K562 (cell line): ENCODE measurements around the gene SMAP2. TPM values are rescaled to one million over a fixed set of nuclear protein-coding genes. Genes with fewer than 3 reads are reported as not detected.

ENCODE experiments used
- CTBP1 ChIP-seq: fragments of 450-650 bp; IDR thresholded peaks from 2 replicates; pipeline ENCODE4 v1.6.1; 2016; ENCODE audit warnings: borderline replicate concordance
- DACH1 ChIP-seq: fragments of 450-650 bp; IDR thresholded peaks from 2 replicates; pipeline ENCODE4 v1.6.1; 2018; ENCODE audit not compliant: partially characterized antibody
- EHMT2 ChIP-seq: fragments of 450-650 bp; IDR thresholded peaks from 2 replicates; pipeline ENCODE4 v1.6.1; 2018; ENCODE audit warnings: antibody characterized with exemption
- GABPB2 ChIP-seq: fragments of 250-450 bp; sonication (Bioruptor Pico); conservative IDR thresholded peaks from 2 replicates; pipeline ENCODE4 v1.5.1; 2021; ENCODE audit warnings: mild to moderate bottlenecking
- HDAC8 ChIP-seq: fragments of 450-650 bp; IDR thresholded peaks from 2 replicates; pipeline ENCODE4 v1.6.1; 2016; ENCODE audit warnings: mild to moderate bottlenecking, missing genetic modification characterization, moderate library complexity, missing compliant biosample characterization
- HMG20B ChIP-seq: fragments of 250-450 bp; sonication (Bioruptor Pico); IDR thresholded peaks from 2 replicates; pipeline ENCODE4 v1.5.0; 2021; ENCODE audit warnings: mild to moderate bottlenecking
- MTA3 ChIP-seq: fragments of 450-650 bp; formaldehyde crosslinking; IDR thresholded peaks from 2 replicates; pipeline ENCODE4 v1.6.1; 2017; ENCODE audit warnings: mild to moderate bottlenecking, borderline replicate concordance
- NFATC3 ChIP-seq: fragments of 450-650 bp; IDR thresholded peaks from 2 replicates; pipeline ENCODE4 v1.6.1; 2017; ENCODE audit warnings: mild to moderate bottlenecking
- PHB2 ChIP-seq: fragments of 450-650 bp; IDR thresholded peaks from 2 replicates; pipeline ENCODE4 v1.6.1; 2017; ENCODE audit warnings: low read depth
- PHF20 ChIP-seq: fragments of 450-650 bp; IDR thresholded peaks from 2 replicates; pipeline ENCODE4 v1.6.1; 2018; ENCODE audit not compliant: partially characterized antibody
- POLR2G ChIP-seq: fragments of 200-400 bp; formaldehyde crosslinking; IDR thresholded peaks from 2 replicates; pipeline ENCODE4 v1.6.1; 2017; ENCODE audit warnings: low read depth, mild to moderate bottlenecking, antibody characterized with exemption, low read length, moderate library complexity
- RBBP5 ChIP-seq: fragments of 200-600 bp; sonication (generic); IDR thresholded peaks from 2 replicates; pipeline ENCODE4 v1.6.1; 2012; ENCODE audit warnings: borderline replicate concordance, mild to moderate bottlenecking, low read length, control low read depth, inconsistent platforms; ENCODE audit not compliant: insufficient read depth, poor library complexity, severe bottlenecking
- TEAD1 ChIP-seq, 2 experiments: fragments of 450-650 bp in 1 of 2; sonication (generic) in 1 of 2; formaldehyde crosslinking; IDR thresholded peaks; 2 replicates each; pipeline versions ENCODE4 v1.4.0 to v1.8.0; 2020 to 2022; ENCODE audit warnings: mild to moderate bottlenecking in 2 of 2, missing genetic modification reagents in 1 of 2
- ZNF766 ChIP-seq: fragments of 200-800 bp; sonication (Bioruptor generic); conservative IDR thresholded peaks from 2 replicates; pipeline ENCODE4 v1.6.1; 2016; ENCODE audit warnings: missing genetic modification characterization, missing compliant biosample characterization
- polyA plus RNA-seq, 8 experiments: library from polyadenylated mRNA; depleted of rRNA in 4 of 8; stranded (reverse) in 5 of 8; unstranded in 3 of 8; fragments of >200 nt; fragmentation: Nextera tagmentation in 2 of 8; fragmentation: Illumina TruSeq in 1 of 8; extraction: Ambion mirVana in 2 of 8; extraction: Trizol in 1 of 8; gene quantifications; 2 replicates each; pipeline versions ENCODE4 v1.2.1 to v1.2.3, GENCODE V29; 2011 to 2014; ENCODE audit warnings: inconsistent platforms in 1 of 8, missing spikeins in 1 of 8
- total RNA-seq, 7 experiments: library from RNA; depleted of rRNA in 6 of 7; stranded (reverse); fragments of >200 nt in 6 of 7; fragmentation: Illumina TruSeq in 2 of 7; extraction: Trizol in 2 of 7; gene quantifications; 2 replicates each; pipeline versions ENCODE4 v1.2.1 to v1.2.3, GENCODE V29; 2011 to 2021; ENCODE audit warnings: low replicate concordance in 1 of 7
- TF ChIP-seq, protein P1 (sequence below), 2 experiments: fragments of 450-650 bp; formaldehyde crosslinking in 1 of 2; IDR thresholded peaks; 2 replicates each; pipeline versions ENCODE4 v1.4.0 to v1.6.1; 2014 to 2020; ENCODE audit warnings: mild to moderate bottlenecking in 2 of 2, borderline replicate concordance in 1 of 2, low read depth in 1 of 2
- TF ChIP-seq, protein P2 (sequence below): fragments of 250-450 bp; sonication (Bioruptor Pico); IDR thresholded peaks from 2 replicates; pipeline ENCODE4 v1.5.0; 2020; ENCODE audit warnings: mild to moderate bottlenecking, borderline replicate concordance
- TF ChIP-seq, protein P3 (sequence below): sonication (generic); formaldehyde crosslinking; IDR thresholded peaks from 2 replicates; pipeline ENCODE4 v1.9.0; 2022; ENCODE audit warnings: mild to moderate bottlenecking, missing genetic modification reagents

SMAP2 gene
- total and polyA plus RNA-seq, 9 of the 15 experiments (the other 6 are each of a cell fraction or from before 2014, with no cell fraction given), result 38.7 to 212 (median 94.1) TPM

- TF ChIP-seq, protein P1, sequence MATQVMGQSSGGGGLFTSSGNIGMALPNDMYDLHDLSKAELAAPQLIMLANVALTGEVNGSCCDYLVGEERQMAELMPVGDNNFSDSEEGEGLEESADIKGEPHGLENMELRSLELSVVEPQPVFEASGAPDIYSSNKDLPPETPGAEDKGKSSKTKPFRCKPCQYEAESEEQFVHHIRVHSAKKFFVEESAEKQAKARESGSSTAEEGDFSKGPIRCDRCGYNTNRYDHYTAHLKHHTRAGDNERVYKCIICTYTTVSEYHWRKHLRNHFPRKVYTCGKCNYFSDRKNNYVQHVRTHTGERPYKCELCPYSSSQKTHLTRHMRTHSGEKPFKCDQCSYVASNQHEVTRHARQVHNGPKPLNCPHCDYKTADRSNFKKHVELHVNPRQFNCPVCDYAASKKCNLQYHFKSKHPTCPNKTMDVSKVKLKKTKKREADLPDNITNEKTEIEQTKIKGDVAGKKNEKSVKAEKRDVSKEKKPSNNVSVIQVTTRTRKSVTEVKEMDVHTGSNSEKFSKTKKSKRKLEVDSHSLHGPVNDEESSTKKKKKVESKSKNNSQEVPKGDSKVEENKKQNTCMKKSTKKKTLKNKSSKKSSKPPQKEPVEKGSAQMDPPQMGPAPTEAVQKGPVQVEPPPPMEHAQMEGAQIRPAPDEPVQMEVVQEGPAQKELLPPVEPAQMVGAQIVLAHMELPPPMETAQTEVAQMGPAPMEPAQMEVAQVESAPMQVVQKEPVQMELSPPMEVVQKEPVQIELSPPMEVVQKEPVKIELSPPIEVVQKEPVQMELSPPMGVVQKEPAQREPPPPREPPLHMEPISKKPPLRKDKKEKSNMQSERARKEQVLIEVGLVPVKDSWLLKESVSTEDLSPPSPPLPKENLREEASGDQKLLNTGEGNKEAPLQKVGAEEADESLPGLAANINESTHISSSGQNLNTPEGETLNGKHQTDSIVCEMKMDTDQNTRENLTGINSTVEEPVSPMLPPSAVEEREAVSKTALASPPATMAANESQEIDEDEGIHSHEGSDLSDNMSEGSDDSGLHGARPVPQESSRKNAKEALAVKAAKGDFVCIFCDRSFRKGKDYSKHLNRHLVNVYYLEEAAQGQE (IDR thresholded peaks at IDR 0.05; ENCODE audit: borderline replicate concordance), result peak; percentile 14; the same call in 1 of the 2 replicates
- TF ChIP-seq, protein P1 (CRISPR knock-in tag; IDR thresholded peaks at IDR 0.05; ENCODE audit: low read depth), result no peak
- TF ChIP-seq, protein P2, sequence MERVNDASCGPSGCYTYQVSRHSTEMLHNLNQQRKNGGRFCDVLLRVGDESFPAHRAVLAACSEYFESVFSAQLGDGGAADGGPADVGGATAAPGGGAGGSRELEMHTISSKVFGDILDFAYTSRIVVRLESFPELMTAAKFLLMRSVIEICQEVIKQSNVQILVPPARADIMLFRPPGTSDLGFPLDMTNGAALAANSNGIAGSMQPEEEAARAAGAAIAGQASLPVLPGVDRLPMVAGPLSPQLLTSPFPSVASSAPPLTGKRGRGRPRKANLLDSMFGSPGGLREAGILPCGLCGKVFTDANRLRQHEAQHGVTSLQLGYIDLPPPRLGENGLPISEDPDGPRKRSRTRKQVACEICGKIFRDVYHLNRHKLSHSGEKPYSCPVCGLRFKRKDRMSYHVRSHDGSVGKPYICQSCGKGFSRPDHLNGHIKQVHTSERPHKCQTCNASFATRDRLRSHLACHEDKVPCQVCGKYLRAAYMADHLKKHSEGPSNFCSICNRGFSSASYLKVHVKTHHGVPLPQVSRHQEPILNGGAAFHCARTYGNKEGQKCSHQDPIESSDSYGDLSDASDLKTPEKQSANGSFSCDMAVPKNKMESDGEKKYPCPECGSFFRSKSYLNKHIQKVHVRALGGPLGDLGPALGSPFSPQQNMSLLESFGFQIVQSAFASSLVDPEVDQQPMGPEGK (CRISPR knock-in tag), result no peak
- TF ChIP-seq, protein P3, sequence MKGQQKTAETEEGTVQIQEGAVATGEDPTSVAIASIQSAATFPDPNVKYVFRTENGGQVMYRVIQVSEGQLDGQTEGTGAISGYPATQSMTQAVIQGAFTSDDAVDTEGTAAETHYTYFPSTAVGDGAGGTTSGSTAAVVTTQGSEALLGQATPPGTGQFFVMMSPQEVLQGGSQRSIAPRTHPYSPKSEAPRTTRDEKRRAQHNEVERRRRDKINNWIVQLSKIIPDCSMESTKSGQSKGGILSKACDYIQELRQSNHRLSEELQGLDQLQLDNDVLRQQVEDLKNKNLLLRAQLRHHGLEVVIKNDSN (CRISPR knock-in tag), result no peak
- no peak for TF ChIP-seq POLR2G
- TF ChIP-seq PHF20, result no peak
- TF ChIP-seq HMG20B (CRISPR knock-in tag), result no peak
- no peak for TF ChIP-seq NFATC3
- peak; percentile 82; the same call in 1 of the 2 replicates for TF ChIP-seq PHB2
- no peak for TF ChIP-seq DACH1
- TF ChIP-seq RBBP5, result no peak
- peak; percentile 90 for TF ChIP-seq CTBP1
- peak; percentile 86 for TF ChIP-seq EHMT2
- no peak for TF ChIP-seq HDAC8 (tag)
- TF ChIP-seq MTA3, result no peak; the same call in 1 of the 2 replicates
- no peak for TF ChIP-seq GABPB2
- TF ChIP-seq TEAD1 (CRISPR knock-in tag; IDR thresholded peaks at IDR 0.05), result no peak
- TF ChIP-seq ZNF766 (CRISPR knock-in tag), result peak; percentile 100
Observed at GRCh38 chr1:40399984-40400704, 26.6 kb downstream of the SMAP2 start (continued).
